SIG-M5 treated with dmso at 0.1 percent for 504 hours (cell line): ENCODE measurements around the gene APOA5.
"Not testable (repeated sequence)": the region's sequence is repeated elsewhere in the genome, so short reads cannot be mapped to it uniquely, and the experiment has no call there.

Experiments
- DNase-seq: peaks from one replicate; lab custom pipeline; 2025; ENCODE audit not compliant: unreplicated experiment; lab: John Stamatoyannopoulos, UW

APOA5 gene

GRCh38 chr11:116827461-116827860 lies 35.8 kb upstream of the APOA5 start:
- no peak for DNase-seq

DNA sequence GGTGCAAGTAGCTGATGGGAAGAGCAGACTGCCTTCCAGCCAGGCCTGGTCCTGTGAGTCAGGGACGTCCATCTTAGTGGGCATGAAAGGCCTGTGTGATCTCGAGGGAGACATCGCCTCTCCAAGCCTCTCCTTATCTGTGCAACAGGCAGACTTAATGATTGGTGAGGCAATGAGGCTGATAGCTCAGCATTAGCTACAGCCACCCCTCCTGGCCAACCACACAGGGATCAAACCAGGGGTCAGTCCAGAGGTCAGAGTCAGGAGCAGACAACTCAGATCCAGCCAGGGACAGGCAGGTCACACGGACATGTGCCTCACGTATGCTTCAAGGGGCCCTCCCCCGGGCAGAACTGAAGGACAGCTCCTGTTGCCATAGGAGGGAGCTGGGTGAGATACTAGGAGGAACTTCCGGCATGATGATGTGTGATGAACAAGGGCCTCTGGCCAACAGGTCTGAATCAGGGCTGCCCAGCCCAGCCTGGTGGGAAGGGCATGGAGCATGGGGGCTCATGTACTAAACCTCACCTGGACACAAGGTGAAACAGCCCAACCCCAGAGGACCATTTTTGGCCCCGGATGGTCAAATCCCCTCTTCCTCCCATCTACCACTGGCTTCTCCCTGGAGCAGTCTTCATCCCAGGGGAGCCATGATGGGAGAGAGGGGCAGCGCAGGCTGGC lies 35.2 kb upstream of the APOA5 start:
- no peak for DNase-seq

DNA sequence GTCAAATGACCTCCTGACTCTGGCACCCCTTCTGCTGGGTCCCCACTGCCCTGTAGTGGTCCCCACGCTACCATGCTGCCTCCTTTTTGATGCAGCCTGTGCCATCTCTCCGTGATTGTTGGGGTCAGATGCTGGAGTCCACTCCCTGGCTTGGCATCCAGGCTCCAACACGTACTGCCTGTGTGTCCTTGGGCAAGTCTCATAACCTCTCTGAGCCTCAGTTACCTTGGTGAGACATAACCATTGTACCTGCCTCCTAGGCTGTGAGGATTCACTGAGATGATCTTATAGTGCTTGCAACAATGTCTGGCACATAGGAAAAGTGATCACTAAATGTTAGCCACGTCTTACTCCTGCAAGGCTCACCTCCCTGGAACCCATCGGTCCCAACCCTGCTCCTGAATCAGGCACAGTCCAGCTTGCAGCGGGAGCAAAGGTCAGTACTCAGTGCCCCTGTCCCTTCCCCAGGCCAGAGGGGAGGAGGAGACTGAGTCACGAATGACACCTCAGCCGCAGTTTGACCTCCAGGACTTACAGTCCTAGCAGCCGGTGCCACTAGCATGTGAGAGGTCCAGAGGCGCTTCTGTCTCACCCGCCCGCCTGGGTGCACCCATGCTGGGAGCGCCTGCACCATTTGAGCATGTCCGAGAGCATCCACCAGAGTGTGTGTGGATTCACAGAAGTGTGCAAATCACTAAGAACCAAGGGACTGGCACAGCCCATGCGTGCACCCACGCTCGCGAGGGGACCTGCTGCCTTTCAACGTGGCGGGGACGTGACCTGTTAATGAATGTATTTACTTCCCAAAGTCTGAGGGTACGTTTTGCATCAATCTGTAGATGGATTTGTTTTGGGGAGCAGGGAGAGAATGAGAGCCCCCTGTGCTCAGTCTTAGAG lies 34.4 kb upstream of the APOA5 start:
- no peak for DNase-seq

DNA sequence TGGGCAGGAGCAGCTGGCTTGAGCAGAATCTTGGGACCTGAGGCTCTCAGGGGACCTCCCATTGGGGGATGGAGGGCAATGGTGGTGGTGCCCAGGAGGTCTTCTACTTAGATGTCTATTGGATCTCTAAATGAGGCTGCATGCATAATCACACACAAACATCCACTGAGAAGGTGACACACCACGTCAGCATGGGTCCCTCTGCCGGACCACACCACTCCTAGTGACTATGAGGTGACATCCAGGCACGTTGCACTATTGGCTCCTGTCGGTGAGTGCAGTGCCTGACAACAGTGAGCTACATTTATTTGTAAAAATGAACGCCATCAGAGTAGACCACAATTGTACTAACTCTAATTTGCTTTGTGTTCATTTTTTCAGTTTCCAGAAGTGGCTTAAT lies 33.8 kb upstream of the APOA5 start:
- no peak for DNase-seq

DNA sequence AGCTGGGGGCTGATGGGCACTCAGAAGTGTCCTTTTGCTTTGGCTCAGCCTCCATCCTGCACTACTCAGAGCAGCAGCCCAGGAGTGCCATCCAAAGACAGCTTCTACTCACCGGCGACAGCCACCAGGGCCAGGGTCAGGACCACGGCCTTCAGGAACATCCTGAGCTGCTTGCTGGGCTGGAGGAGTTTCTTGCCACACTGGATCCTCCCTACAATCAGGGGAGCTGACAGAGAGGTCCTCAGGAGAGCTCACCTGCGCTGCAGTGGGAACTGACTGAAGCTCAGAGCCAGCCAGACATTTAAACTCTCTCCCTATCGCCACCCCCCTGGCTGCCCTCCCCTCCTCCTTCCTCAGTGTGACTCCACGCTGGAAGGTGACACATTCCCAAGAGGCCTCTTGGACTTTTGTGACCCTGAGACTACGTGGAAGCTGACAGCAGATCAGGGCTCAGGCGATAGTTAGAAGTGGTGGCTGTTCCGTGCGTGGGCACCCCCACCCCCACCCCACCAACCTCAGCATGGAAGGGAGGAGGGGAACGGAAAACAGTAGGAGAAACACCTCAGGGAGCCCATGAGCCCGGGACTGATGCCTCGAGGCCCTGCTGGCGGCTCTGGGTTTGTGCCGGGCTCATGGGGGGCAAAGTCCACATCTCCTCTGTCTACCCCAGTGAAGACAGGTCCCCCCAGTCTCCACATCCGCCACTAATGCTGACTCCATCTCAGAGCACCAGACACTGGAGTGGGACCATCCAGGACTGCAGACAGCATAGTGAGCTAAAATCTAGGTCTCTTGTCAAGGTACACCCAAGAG lies 31.6 kb upstream of the APOA5 start, which contains the start of gene APOA4:
APOA4 (minus strand) TSS at position 274 of the 813 bp plus-strand sequence; CDS start at position 161, 113 bp downstream.
- DNase-seq: no peak

GRCh38 chr11:116822575-116822974 lies 30.9 kb upstream of the APOA5 start:
- no peak for DNase-seq

DNA sequence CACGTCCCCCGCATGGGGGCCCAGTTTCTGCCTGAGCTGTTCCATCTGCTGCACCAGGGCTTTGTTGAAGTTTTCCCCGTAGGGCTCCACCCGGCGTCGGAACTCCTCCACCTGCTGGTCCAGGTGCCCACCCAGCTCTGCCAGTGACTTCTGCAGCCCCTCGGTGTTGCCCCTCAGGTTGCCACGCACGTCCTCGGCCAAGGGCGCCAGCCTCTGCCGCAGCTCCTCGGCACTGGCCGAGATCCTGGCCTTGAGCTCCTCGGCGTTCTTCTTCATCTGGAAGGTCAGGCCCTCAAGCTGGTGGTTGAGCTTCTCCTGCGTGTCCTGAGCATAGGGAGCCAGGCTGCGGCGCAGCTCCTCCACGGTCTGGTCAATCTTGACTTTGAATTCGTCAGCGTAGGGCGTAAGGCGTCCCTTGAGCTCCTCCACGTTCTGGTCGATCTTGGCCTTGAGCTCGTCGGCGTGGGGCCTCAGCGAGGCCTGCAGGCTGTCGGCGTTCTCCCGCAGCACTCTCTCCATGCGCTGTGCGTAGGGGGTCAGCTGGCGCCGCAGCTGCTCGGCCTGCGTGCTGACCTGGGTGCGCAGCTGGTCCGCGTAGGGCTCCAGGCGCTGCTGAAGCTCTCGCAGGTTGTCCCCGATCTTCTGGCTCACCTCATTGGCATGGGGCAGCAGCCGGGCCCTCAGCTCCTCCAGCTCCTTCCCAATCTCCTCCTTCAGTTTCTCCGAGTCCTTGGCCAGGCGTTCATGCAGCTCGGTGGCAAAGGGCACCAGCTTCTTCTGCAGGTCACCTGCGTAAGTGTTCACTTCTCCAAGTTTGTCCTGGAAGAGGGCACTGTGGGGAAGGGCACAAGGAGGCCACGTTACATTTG lies 29.6 kb upstream of the APOA5 start:
- DNase-seq: no peak

- DNase-seq: no peak
These were observed 27.4 kb upstream of the APOA5 start for GRCh38 chr11:116819049-116819448.

GRCh38 chr11:116814502-116814901 lies 22.8 kb upstream of the APOA5 start:
- peak; percentile 46 for DNase-seq

DNA sequence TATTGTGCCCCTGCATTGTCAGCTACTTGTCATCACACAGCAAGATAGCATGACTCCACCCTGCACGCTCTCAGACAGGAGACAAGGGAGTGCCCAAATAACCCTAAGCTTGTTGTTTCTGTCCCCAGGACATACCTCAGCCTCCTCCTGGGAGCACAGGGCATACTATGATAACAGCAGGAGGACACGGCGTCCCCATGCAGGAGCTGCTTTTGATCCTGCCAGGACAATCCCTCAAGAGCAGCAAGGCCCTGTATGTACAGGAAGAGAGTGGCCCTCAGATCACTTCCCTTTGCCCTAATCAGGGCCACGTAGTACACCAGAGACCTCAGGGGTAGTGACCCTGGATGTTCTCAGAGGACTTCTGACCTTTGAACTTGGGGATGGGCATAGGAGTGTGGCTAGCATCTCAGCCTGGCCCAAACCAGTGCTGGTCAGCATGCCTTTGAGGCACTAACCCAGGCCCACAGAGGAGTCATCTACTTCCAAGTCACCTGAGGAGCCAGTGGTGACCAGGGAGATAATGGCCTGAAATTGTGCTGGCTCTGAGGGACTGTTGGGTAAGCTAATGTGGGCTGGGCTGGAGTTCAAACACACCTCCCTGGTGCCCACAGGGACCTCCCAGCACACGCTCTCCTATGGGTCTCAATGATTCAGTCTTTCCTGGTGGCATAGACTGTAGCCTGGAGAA lies 22.2 kb upstream of the APOA5 start:
- no peak for DNase-seq

- DNase-seq: no peak
These were observed 21.5 kb upstream of the APOA5 start for GRCh38 chr11:116813170-116813569.

DNA sequence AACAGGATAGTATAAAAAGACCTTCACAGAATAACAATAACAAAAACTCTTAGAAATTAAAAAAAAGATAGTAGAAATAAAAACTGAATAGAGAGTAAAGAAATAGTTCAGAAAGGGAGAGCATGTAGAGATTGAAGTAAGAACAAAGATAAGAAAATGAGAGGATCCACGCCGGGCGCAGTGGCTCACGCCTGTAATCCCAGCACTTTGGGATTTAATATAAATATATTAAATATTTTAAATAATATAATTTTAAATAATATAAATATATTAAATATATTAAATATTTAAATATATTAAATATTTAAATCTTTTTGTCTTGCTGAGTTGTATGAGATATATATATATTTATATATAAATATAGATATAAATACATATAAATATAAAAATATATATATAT lies 20.4 kb upstream of the APOA5 start:
- no peak for DNase-seq

- DNase-seq: no peak
These were observed 19.5 kb upstream of the APOA5 start for GRCh38 chr11:116811194-116811593.

GRCh38 chr11:116808262-116809175 lies 16.8 kb upstream of the APOA5 start:
- DNase-seq: no peak

DNA sequence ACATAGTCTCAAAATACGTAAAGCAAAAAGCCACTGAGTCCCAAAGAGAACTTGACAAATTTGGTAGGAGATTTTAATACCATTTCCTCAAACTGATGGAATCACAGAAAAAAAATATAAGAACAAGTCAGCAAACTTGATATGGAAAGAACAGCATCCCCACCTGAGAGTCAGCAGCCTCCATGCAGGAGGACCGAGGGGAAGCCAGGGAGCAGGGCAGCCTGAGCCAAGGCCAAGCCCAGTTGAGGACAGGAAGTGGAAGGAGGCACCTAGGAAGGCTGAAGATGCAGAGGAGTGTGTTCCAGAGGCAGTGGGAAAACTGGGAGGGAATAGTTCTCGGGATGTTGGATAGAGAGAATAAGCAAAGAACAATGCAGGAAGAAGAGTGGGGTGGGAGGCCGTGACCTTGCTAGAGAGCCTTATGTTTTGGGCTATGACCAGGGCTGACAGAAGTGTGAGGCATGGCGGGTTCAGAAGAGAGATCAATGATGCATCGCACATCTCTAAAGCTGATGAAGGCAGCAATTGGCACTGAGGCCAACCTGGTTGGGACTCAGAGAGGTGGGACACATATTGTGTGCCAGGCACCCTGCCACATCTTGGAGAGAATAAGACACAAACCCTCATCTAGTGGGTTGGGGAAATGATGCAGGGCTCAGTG lies 16.1 kb upstream of the APOA5 start:
- no peak for DNase-seq

DNA sequence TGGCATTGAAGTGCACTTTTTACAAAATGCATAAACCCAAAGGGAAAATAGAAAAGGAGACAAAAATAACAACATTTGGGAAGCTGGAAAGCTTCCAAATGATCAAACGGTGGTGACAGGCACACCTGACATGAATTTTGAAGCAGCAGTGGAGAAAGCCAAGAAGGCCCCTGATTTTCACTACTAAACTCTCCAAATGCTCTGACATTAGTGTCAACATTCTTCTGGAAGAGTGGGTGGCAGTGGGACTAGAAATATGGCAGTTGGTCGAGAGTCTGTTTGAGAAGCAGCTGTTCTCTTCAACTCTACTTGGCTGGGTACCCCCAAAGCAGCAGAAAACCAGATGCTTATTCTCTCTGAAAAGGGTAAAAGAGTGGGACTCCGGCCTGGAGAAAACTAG lies 12.3 kb upstream of the APOA5 start:
- no peak for DNase-seq

- DNase-seq: not testable (repeated sequence)
These were observed 10.0 kb upstream of the APOA5 start for GRCh38 chr11:116801662-116802061.

- DNase-seq: no peak
These were observed 8.9 kb upstream of the APOA5 start for GRCh38 chr11:116800610-116801009.
